Measurements from ENCODE around the gene CLIP2. TPM values are rescaled to one million over a fixed set of nuclear protein-coding genes. Genes with fewer than 3 reads are reported as not detected.
A peak's percentile ranks its signal among the peaks of the same experiment; 100 is the strongest.

The CLIP2 gene
- polyA plus RNA-seq, 1 of the 3 experiments (the other 2 are of a cell fraction) = 14.3 TPM

DNA sequence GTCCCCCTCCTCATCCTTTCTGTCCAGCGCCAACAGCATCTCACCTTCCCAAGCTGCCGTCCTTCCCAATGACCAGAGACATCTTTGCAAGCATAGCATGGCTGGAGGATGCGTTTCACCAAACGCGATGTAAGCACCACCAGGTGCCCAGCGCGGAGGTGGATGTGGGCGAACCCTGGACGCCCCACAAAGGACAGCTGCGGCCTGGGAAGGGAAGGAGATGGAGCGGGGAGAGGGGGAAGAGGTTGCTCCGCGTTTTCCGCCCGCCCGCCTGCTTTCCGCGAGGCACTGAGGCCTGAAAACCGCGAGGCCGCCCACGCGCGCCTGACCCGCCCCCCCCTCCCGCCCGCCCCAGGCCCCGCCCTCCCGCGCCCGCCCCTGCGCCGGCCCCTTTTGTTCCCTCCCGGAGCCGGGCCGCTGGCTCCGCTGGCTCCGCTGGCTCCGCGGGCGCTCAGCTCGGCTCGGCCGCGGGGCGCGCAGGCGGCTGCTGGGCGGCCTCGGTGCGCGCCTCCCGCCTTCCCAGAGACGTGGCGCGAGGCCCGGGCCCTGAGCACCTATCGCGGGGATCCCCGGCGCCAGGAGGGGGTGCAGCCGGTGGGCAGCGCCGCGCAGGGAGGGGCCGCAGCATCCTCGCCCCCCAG lies at the start of gene CLIP2 (continued):
- no peak for TF ChIP-seq NFIC (IDR thresholded peaks at IDR 0.05; ENCODE audit: borderline replicate concordance)
- no peak for TF ChIP-seq FOSL2 (IDR thresholded peaks at IDR 0.05; ENCODE audit: borderline replicate concordance, low read depth)
- peak; percentile 65; the same call in 1 of the 2 replicates for TF ChIP-seq MXI1 (IDR thresholded peaks at IDR 0.05; ENCODE audit: low read depth, low read length)

DNA sequence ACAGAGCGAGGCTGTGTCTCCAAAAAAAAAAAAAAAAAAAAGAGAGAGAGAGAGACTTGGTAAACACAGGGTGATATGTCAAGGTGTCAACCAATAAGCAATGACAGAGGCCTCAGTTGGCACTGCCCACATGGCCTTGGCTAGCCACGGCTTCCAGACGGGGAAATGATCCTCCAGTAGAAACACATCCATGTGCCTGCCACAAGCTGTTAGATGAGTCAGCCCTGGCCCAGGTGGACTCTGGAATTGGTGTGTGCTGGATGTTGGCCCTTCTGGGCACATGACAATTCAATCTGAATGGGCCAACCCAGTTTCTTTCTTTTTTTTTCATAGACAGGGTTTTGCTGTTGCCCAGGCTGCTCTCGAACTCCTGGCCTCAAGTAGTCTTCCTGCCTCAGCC lies 48.7 kb upstream of the CLIP2 start:
- Histone ChIP-seq H2AFZ (ENCODE audit: low read depth) (no peak overlapping the region), H3K4me1 (ENCODE audit: control insufficient read depth in 1 of 2, insufficient read depth in 2 of 2, low read depth in 1 of 2, low read length in 1 of 2) (no peaks in the 10 kb centered on the region), H3K27me3 (ENCODE audit: insufficient read depth) (no peaks in the 10 kb centered on the region), H3K4me3 (ENCODE audit: low read depth in 2 of 2, low read length in 1 of 2) (no peak overlapping the region), H3K4me2 (no peak overlapping the region), H3K27ac (ENCODE audit: low read depth in 2 of 2, low read length in 1 of 2) (no peak overlapping the region), H3F3A (replicated peaks; ENCODE audit: insufficient read depth) (peaks cover 4% of the 10 kb centered on the region), H4K20me1 (ENCODE audit: insufficient read depth) (no peaks in the 10 kb centered on the region), H3K9me2 (no peaks in the 10 kb centered on the region), H3K36me3 (replicated peaks in 1 of 2; ENCODE audit: control insufficient read depth in 1 of 2, insufficient read depth in 2 of 2, low read length in 1 of 2) (peaks cover 41 to 56% of the 10 kb centered on the region in 2 experiments), H3K9me3 (no peaks in the 10 kb centered on the region), H3K79me2 (ENCODE audit: insufficient read depth) (no peaks in the 10 kb centered on the region; the same call in 1 of the 2 replicates), H3K9ac (no peak overlapping the region)
- TF ChIP-seq FOSL2 (IDR thresholded peaks at IDR 0.05; ENCODE audit: borderline replicate concordance, low read depth) = no peak
- TF ChIP-seq NRF1 (IDR thresholded peaks at IDR 0.05; ENCODE audit: low read depth, low read length) = no peak
- no peak for TF ChIP-seq SMC3 (IDR thresholded peaks at IDR 0.05; ENCODE audit: low read depth, low read length)
- TF ChIP-seq RXRA (IDR thresholded peaks at IDR 0.05; ENCODE audit: borderline replicate concordance, low read depth) = no peak
- no peak for DNase-seq
- ChIA-PET CTCF (interaction anchor here (1.2 to 2.2 kb wide), 3 partner anchors 23 to 161 kb away, joined by 3 to 9 read pairs (median 7); no protein-coding TSS in a partner anchor), POLR2A (no interaction called here)
- WGBS (ENCODE audit: low lambda C conversion rate) = 94% methylated on average over 4 of the region's 4 CpGs

DNA sequence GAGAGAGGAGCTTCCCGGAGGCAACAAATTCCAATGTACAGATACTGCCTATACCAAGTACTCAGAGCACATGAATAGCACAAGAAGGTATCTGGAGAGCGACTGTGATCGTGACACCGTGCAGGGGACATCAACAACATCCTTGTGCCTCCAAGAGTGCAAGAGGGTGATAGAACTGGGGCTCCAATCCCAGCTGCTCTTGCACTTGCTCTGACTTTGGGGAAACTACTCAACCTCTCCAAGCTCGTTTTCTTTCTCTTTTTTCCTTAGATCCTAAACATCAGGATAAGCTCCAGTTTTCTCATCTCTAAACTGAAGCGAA lies 47.1 kb upstream of the CLIP2 start:
- Histone ChIP-seq H3K36me3 (replicated peaks in 1 of 2; ENCODE audit: control insufficient read depth in 1 of 2, insufficient read depth in 2 of 2, low read length in 1 of 2) (peaks cover 32 to 54% of the 10 kb centered on the region in 2 experiments), H3K27ac (ENCODE audit: low read depth in 2 of 2, low read length in 1 of 2) (no peak overlapping the region)
- no peak for TF ChIP-seq FOXM1 (IDR thresholded peaks at IDR 0.05; ENCODE audit: low read depth)
- TF ChIP-seq FOXJ3 (CRISPR knock-in tag; IDR thresholded peaks at IDR 0.05) = no peak
- TF ChIP-seq TEAD4 (IDR thresholded peaks at IDR 0.05; ENCODE audit: borderline replicate concordance, insufficient read depth) = no peak

DNA sequence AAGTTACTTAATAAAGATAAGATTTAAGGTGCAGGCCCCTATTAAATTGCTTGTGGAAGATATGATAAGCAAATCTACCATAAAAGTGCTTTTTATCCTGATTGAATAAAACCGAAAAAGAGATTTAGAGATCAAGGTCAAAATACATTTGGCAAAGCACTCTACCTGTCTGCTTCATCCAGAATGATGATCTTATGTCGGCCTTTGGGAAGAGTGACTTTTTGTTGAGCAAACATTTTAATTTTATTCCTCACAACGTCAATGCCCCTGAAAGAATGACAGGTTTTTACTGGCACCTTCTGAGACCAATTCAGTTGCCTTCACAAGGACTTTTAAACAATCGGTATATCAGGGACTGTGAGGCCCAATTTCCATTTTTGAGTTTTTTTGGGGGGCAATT lies 42.7 kb upstream of the CLIP2 start:
- no peaks in the 10 kb centered on the region for H3K9me3 ChIP-seq
- no peak overlapping the region for H3K9ac ChIP-seq
- no peak overlapping the region for H2AFZ ChIP-seq (ENCODE audit: low read depth)
- CTCF ChIA-PET = no interaction called here
- H3K36me3 ChIP-seq (replicated peaks in 1 of 2; ENCODE audit: control insufficient read depth in 1 of 2, insufficient read depth in 2 of 2, low read length in 1 of 2) = peaks cover 16 to 66% of the 10 kb centered on the region in 2 experiments
- peaks cover 14% of the 10 kb centered on the region for H3F3A ChIP-seq (replicated peaks; ENCODE audit: insufficient read depth)
- 67% methylated on average over 4 of the region's 4 CpGs for WGBS (ENCODE audit: low lambda C conversion rate)
- TF ChIP-seq, protein P1, sequence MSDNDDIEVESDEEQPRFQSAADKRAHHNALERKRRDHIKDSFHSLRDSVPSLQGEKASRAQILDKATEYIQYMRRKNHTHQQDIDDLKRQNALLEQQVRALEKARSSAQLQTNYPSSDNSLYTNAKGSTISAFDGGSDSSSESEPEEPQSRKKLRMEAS (IDR thresholded peaks at IDR 0.05; ENCODE audit: low read depth) = no peak
- TF ChIP-seq POLR2AphosphoS5 (IDR thresholded peaks at IDR 0.05; ENCODE audit: low read depth, low read length) = no peak
- POLR2A ChIA-PET = no interaction called here
- no peaks in the 10 kb centered on the region for H3K4me1 ChIP-seq (ENCODE audit: control insufficient read depth in 1 of 2, insufficient read depth in 2 of 2, low read depth in 1 of 2, low read length in 1 of 2)
- no peak for DNase-seq
- H3K79me2 ChIP-seq (ENCODE audit: insufficient read depth) = no peaks in the 10 kb centered on the region; the same call in 1 of the 2 replicates
- no peaks in the 10 kb centered on the region for H4K20me1 ChIP-seq (ENCODE audit: insufficient read depth)
- H3K27ac ChIP-seq (ENCODE audit: low read depth in 2 of 2, low read length in 1 of 2) = no peak overlapping the region
- H3K4me2 ChIP-seq = no peak overlapping the region
- H3K4me3 ChIP-seq (ENCODE audit: low read depth in 2 of 2, low read length in 1 of 2) = no peak overlapping the region
- no peaks in the 10 kb centered on the region for H3K9me2 ChIP-seq
- H3K27me3 ChIP-seq (ENCODE audit: insufficient read depth) = no peaks in the 10 kb centered on the region

More for the DNA sequence above, 47.1 kb upstream of the CLIP2 start:
- Histone ChIP-seq H2AFZ (ENCODE audit: low read depth) (no peak overlapping the region), H3K9ac (no peak overlapping the region), H3K27me3 (ENCODE audit: insufficient read depth) (no peaks in the 10 kb centered on the region), H3K4me3 (ENCODE audit: low read depth in 2 of 2, low read length in 1 of 2) (no peak overlapping the region), H3K9me2 (no peaks in the 10 kb centered on the region), H3K79me2 (ENCODE audit: insufficient read depth) (no peaks in the 10 kb centered on the region; the same call in 1 of the 2 replicates), H4K20me1 (ENCODE audit: insufficient read depth) (no peaks in the 10 kb centered on the region), H3K9me3 (no peaks in the 10 kb centered on the region), H3K4me2 (no peak overlapping the region), H3F3A (replicated peaks; ENCODE audit: insufficient read depth) (peaks cover 11% of the 10 kb centered on the region), H3K4me1 (ENCODE audit: control insufficient read depth in 1 of 2, insufficient read depth in 2 of 2, low read depth in 1 of 2, low read length in 1 of 2) (no peaks in the 10 kb centered on the region)
- CTCF ChIA-PET = interaction anchor here (2.0 kb wide), 1 partner anchor 159 kb away, joined by 12 read pairs; no protein-coding TSS in a partner anchor
- 93% methylated on average over 6 of the region's 6 CpGs for WGBS (ENCODE audit: low lambda C conversion rate)
- POLR2A ChIA-PET = no interaction called here
- DNase-seq = no peak
